Amygdala (tissue), 56 donors: ENCODE measurements around the gene SORBS1.
A peak's percentile ranks its signal among the peaks of the same experiment; 100 is the strongest.

Experiments
- DNase-seq, 56 donors: peaks; one replicate each; lab custom pipeline; 2025; lab: John Stamatoyannopoulos, UW

Gene SORBS1

GRCh38 chr10:95401704-95402469 is 159.3 kb downstream of the SORBS1 start:
- DNase-seq: peak in 1 of 56 donors; percentile 35

- peak in 1 of 56 donors; percentile 12 for DNase-seq
Measured at GRCh38 chr10:95400787-95401186, 160.4 kb downstream of the SORBS1 start.

GRCh38 chr10:95399183-95399582 is 162.0 kb downstream of the SORBS1 start:
- DNase-seq: no peak

- no peak for DNase-seq
Measured at GRCh38 chr10:95397747-95398146, 163.4 kb downstream of the SORBS1 start.

- DNase-seq: peak in 1 of 56 donors; percentile 26
Measured at GRCh38 chr10:95395947-95396449, 165.2 kb downstream of the SORBS1 start.

GRCh38 chr10:95394161-95394880 is 166.8 kb downstream of the SORBS1 start:
- peak in 1 of 56 donors; percentile 36 for DNase-seq

- no peak for DNase-seq
Measured at GRCh38 chr10:95392681-95393164, 168.4 kb downstream of the SORBS1 start.

GRCh38 chr10:95392217-95392584 is 169.0 kb downstream of the SORBS1 start:
- no peak for DNase-seq

- no peak for DNase-seq
Measured at GRCh38 chr10:95391581-95392216, 169.5 kb downstream of the SORBS1 start.

- no peak for DNase-seq
Measured at GRCh38 chr10:95391164-95391563, 170.0 kb downstream of the SORBS1 start.

- no peak for DNase-seq
Measured at GRCh38 chr10:95389982-95390381, 171.2 kb downstream of the SORBS1 start.

GRCh38 chr10:95389176-95389575 is 172.0 kb downstream of the SORBS1 start:
- no peak for DNase-seq

- peak in 11 of 56 donors; percentile 19 to 55 (median 33) for DNase-seq
Measured at GRCh38 chr10:95388539-95388938, 172.6 kb downstream of the SORBS1 start.

GRCh38 chr10:95388109-95388471 is 173.1 kb downstream of the SORBS1 start:
- no peak for DNase-seq

GRCh38 chr10:95384011-95384704 is 177.0 kb downstream of the SORBS1 start:
- DNase-seq: no peak

GRCh38 chr10:95382596-95382995 is 178.6 kb downstream of the SORBS1 start:
- no peak for DNase-seq

- no peak for DNase-seq
Measured at GRCh38 chr10:95382174-95382573, 179.0 kb downstream of the SORBS1 start.

- DNase-seq: no peak
Measured at GRCh38 chr10:95377950-95378349, 183.2 kb downstream of the SORBS1 start.

- no peak for DNase-seq
Measured at GRCh38 chr10:95375418-95375817, 185.8 kb downstream of the SORBS1 start.

GRCh38 chr10:95374597-95375209 is 186.5 kb downstream of the SORBS1 start:
- DNase-seq: peak in 53 of 56 donors; percentile 6 to 84 (median 52)
